ENCODE results near the gene RTKN. TPM values are rescaled to one million over a fixed set of nuclear protein-coding genes. Genes with fewer than 3 reads are reported as not detected.
A peak's percentile ranks its signal among the peaks of the same experiment; 100 is the strongest.

Gene RTKN
- total RNA-seq, 6 experiments from 2014 or later = 12.7 to 14.8 (median 13.6) TPM

GRCh38 chr2:74387346-74387745, 54.4 kb downstream of the RTKN start:
- TF ChIP-seq CTCF (IDR thresholded peaks at IDR 0.05) = no peak
- no peaks in the 10 kb centered on the region for H3K9me3 Mint-ChIP-seq
- H3K4me1 Mint-ChIP-seq (ENCODE audit: low read depth) = peaks cover under 1% of the 10 kb centered on the region; the same call in 1 of the 2 replicates
- peak; percentile 44 for DNase-seq
- no peak overlapping the region for H3K4me3 Mint-ChIP-seq
- no peak overlapping the region for H3K27ac Mint-ChIP-seq
- H3K36me3 Mint-ChIP-seq (ENCODE audit: low read depth) = no peaks in the 10 kb centered on the region
- H3K27me3 Mint-ChIP-seq (ENCODE audit: insufficient read depth) = no peaks in the 10 kb centered on the region

GRCh38 chr2:74385396-74385795, 56.3 kb downstream of the RTKN start:
- no peak for DNase-seq
- H3K4me1 Mint-ChIP-seq (ENCODE audit: low read depth) = peaks cover 16% of the 10 kb centered on the region
- 0 out of 2 replicates have a peak, but pooled peaks cover 7% of the 10 kb centered on the region for H3K36me3 Mint-ChIP-seq (ENCODE audit: low read depth)
- H3K27me3 Mint-ChIP-seq (ENCODE audit: insufficient read depth) = no peaks in the 10 kb centered on the region
- H3K9me3 Mint-ChIP-seq = no peaks in the 10 kb centered on the region
- H3K4me3 Mint-ChIP-seq = no peak overlapping the region
- no peak overlapping the region for H3K27ac Mint-ChIP-seq
- TF ChIP-seq CTCF (IDR thresholded peaks at IDR 0.05) = no peak

GRCh38 chr2:74384051-74384450, 57.7 kb downstream of the RTKN start:
- no peak overlapping the region for H3K27ac Mint-ChIP-seq
- H3K9me3 Mint-ChIP-seq = no peaks in the 10 kb centered on the region
- H3K4me3 Mint-ChIP-seq = peak overlapping the region; percentile 34
- no peak for TF ChIP-seq CTCF (IDR thresholded peaks at IDR 0.05)
- H3K27me3 Mint-ChIP-seq (ENCODE audit: insufficient read depth) = peaks cover 2% of the 10 kb centered on the region; the same call in 1 of the 2 replicates
- 0 out of 2 replicates have a peak, but pooled peaks cover 7% of the 10 kb centered on the region for H3K36me3 Mint-ChIP-seq (ENCODE audit: low read depth)
- peak; percentile 31 for DNase-seq
- peaks cover 29% of the 10 kb centered on the region for H3K4me1 Mint-ChIP-seq (ENCODE audit: low read depth)

- Mint-ChIP-seq H3K27me3 (ENCODE audit: insufficient read depth) (peaks cover 2% of the 10 kb centered on the region; the same call in 1 of the 2 replicates), H3K4me1 (ENCODE audit: low read depth) (peaks cover 36% of the 10 kb centered on the region), H3K36me3 (ENCODE audit: low read depth) (peaks cover 11% of the 10 kb centered on the region; the same call in 1 of the 2 replicates), H3K27ac (no peak overlapping the region), H3K9me3 (no peaks in the 10 kb centered on the region), H3K4me3 (peak overlapping the region; percentile 34; the same call in 1 of the 2 replicates)
- no peak for TF ChIP-seq CTCF (IDR thresholded peaks at IDR 0.05)
- DNase-seq = peak; percentile 41
These were observed 58.5 kb downstream of the RTKN start for GRCh38 chr2:74383254-74383653.

GRCh38 chr2:74381751-74382150, 60.0 kb downstream of the RTKN start:
- H3K27me3 Mint-ChIP-seq (ENCODE audit: insufficient read depth) = peaks cover 4% of the 10 kb centered on the region
- peak overlapping the region; percentile 52; the same call in 1 of the 2 replicates for H3K27ac Mint-ChIP-seq
- peaks cover 11% of the 10 kb centered on the region; the same call in 1 of the 2 replicates for H3K36me3 Mint-ChIP-seq (ENCODE audit: low read depth)
- no peak for DNase-seq
- TF ChIP-seq CTCF (IDR thresholded peaks at IDR 0.05) = no peak
- H3K9me3 Mint-ChIP-seq = no peaks in the 10 kb centered on the region
- H3K4me3 Mint-ChIP-seq = no peak overlapping the region
- peaks cover 36% of the 10 kb centered on the region for H3K4me1 Mint-ChIP-seq (ENCODE audit: low read depth)
